Fibroblast of pulmonary artery (primary cell): Measurements from ENCODE around the gene CPNE8.

Source experiments
- DNase-seq: peaks from one replicate; pipeline ENCODE4 v3.0.0-alpha.2; 2010; ENCODE audit warnings: low read depth
- H3K4me3 ChIP-seq: replicated peaks from 2 replicates; pipeline ENCODE4 v1.5.1; 2011; ENCODE audit warnings: low read depth, mild to moderate bottlenecking, control low read depth, low read length, moderate library complexity
- CTCF ChIP-seq: IDR thresholded peaks from 2 replicates; pipeline ENCODE4 v1.5.1; 2011; ENCODE audit warnings: mild to moderate bottlenecking, control low read depth, low read length, inconsistent platforms; ENCODE audit errors: missing control alignments

CPNE8 gene

GRCh38 chr12:38838056-38838850 lies 67.1 kb downstream of the CPNE8 start:
- no peak for TF ChIP-seq CTCF
- H3K4me3 ChIP-seq: no peak overlapping the region
- no peak for DNase-seq

- no peak for DNase-seq
- TF ChIP-seq CTCF: no peak
- no peak overlapping the region for H3K4me3 ChIP-seq
These were observed 73.7 kb downstream of the CPNE8 start for GRCh38 chr12:38831715-38832114.

- DNase-seq: no peak
- no peak for TF ChIP-seq CTCF
- H3K4me3 ChIP-seq: no peak overlapping the region
These were observed 80.4 kb downstream of the CPNE8 start for GRCh38 chr12:38825006-38825405.

- no peak overlapping the region for H3K4me3 ChIP-seq
- DNase-seq: peak; percentile 10
- no peak for TF ChIP-seq CTCF
These were observed 81.7 kb downstream of the CPNE8 start for GRCh38 chr12:38823738-38824137.

GRCh38 chr12:38823314-38823713 lies 82.1 kb downstream of the CPNE8 start:
- no peak for TF ChIP-seq CTCF
- DNase-seq: no peak
- H3K4me3 ChIP-seq: no peak overlapping the region

GRCh38 chr12:38817942-38818341 lies 87.4 kb downstream of the CPNE8 start:
- no peak overlapping the region for H3K4me3 ChIP-seq
- no peak for TF ChIP-seq CTCF
- no peak for DNase-seq

GRCh38 chr12:38813923-38814322 lies 91.5 kb downstream of the CPNE8 start:
- H3K4me3 ChIP-seq: no peak overlapping the region
- DNase-seq: no peak
- TF ChIP-seq CTCF: no peak
